HG03354 (cell line): ENCODE measurements around the gene ZNF92.
"Not testable (repeated sequence)": the region's sequence is repeated elsewhere in the genome, so short reads cannot be mapped to it uniquely, and the experiment has no call there.

Experiments
- ATAC-seq: cut with Tn5 transposase; IDR thresholded peaks from one replicate; pipeline ENCODE4 v1.9.1; 2021; ENCODE audit warnings: mild to moderate bottlenecking; ENCODE audit not compliant: unreplicated experiment, poor library complexity, severe bottlenecking

ZNF92 gene

DNA sequence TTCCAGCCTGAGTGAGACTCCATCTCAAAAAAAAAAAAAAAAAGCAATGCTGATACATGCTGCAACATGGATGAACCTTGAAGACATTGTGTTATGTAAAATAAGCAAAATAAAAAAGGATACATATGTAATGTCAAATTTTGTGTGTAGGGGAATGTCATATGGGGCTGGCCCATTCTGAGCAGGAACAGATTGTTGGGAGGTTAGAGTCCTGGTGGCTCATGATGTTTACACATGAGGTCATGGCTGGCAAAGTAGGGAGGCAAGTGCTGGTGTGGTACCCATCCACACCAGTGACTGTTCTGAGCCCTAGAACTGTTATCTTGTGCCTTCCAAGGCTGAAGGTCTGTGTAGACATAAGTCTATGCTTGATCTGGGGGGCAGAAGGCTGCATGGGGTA, 37.6 kb downstream of the ZNF92 start:
- ATAC-seq, result no peak

- no peak for ATAC-seq
Measured at GRCh38 chr7:65422670-65423069, 49.0 kb downstream of the ZNF92 start.

DNA sequence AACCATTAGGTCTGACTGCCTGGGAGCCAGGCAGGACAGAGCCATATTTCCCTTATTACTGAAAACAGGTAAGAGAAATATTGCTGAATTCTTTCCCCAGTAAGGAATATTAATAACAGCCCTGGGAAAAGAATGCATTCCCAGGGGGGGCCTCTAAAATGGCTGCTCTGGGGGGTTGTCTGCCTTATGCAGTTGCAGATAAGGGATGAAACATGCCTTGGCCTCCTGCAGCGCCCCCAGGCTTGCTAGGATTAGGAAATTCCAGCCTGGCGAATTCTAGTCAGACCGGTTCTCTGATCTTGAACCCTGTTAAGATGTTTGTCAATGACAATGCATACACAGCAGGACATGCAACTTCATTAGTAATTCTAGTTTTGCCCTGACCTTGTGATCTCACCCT, 49.6 kb downstream of the ZNF92 start:
- ATAC-seq, result not testable (repeated sequence)

DNA sequence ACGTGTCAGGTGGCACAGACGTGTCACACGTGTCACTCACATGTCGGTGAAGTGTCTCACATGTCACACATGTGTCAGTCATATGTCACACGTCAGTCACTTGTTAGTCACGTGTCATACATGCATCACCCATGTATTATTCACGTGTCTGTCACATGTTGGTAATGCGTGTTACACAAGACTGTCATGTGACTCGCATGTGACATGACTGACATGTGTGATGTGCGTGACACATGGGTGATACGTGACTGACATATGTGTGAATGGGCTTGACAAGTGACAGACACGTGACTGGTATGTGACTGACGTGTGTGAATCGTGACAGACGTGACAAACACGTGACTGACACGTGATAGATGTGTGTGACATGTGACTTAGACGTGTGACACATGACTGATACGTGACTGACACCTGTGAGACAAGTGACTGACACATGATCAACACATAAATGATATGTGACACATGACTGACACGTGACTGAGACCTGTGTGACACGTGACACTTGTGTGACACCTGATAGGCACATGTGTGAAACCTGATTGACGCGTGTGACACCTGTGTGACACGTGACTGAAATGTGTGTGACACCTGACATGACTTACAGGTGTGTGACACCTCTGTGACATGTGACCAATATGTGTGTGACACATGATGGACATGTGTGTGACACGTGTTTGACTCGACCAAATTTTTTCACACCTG, 56.1 kb downstream of the ZNF92 start:
- no peak for ATAC-seq

GRCh38 chr7:65430344-65431186, 56.9 kb downstream of the ZNF92 start:
- no peak for ATAC-seq

DNA sequence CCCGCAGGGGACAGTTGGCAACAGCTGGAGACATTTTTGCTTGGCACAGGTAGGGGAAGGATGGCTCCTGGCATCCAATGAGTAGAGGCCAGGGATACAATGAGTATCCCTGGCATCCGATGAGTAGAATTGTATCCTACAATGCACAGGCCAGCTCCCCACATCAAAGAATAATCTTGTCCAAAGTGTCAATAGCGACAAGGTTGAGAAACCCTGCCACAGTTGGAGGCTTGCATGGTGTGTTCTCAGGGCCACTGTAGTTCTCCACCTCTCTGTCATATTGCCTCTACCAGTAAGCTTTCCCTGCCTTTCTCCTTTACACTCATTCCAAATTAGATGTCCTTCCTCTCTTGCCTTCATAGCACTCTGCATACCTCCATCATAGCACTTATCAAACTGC, 60.7 kb downstream of the ZNF92 start:
- no peak for ATAC-seq

GRCh38 chr7:65436163-65436562, 62.5 kb downstream of the ZNF92 start:
- ATAC-seq, result no peak

DNA sequence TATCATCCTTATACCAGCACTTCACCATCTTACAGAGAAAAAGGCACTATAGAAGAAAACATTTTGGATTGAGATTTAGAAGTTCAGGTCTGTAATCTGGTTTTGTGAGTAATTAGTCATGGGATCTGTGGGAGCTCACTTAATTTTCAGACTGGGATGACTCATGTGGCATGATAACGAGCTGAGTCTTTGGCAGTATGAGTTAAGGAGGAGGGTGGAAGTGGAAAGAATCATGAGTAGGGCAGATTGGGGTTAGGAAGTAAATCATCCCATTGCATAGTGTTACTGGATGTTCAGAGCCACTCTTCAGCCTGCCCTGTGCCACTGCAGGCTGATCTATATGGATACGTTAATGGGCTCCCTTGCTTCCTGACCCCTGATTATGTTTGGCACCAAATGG, 64.9 kb downstream of the ZNF92 start:
- no peak for ATAC-seq

- no peak for ATAC-seq
Measured at GRCh38 chr7:65441010-65441409, 67.4 kb downstream of the ZNF92 start.

DNA sequence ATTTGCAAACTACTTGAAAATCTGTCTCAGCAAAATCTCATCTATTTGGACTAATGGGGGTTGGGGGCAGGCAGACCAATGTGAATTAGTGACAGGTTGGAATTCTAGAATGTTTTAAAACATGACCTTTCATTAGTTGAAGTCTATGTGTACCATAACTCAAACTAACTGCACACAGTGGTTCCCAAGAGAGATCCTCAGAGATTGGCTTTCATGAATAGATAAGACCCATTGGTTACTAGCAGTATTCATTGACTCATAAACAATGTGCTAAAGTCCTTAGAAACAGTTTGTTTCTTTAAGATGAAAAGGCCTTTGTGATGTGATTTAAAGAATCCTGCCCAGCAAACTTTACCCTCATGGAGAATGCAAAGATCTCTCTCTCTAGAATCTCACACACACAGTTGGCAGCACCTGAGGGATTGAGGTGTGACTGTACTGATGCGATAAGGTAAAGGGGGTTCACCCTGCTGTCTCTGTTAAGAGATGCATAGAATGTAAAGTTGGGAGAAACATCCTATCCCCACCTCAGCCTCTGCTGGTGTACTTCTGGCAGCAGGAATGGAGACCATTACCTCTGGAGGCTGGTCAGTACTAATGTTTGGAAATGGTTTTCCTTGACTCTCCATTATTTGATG, 70.7 kb downstream of the ZNF92 start:
- no peak for ATAC-seq

DNA sequence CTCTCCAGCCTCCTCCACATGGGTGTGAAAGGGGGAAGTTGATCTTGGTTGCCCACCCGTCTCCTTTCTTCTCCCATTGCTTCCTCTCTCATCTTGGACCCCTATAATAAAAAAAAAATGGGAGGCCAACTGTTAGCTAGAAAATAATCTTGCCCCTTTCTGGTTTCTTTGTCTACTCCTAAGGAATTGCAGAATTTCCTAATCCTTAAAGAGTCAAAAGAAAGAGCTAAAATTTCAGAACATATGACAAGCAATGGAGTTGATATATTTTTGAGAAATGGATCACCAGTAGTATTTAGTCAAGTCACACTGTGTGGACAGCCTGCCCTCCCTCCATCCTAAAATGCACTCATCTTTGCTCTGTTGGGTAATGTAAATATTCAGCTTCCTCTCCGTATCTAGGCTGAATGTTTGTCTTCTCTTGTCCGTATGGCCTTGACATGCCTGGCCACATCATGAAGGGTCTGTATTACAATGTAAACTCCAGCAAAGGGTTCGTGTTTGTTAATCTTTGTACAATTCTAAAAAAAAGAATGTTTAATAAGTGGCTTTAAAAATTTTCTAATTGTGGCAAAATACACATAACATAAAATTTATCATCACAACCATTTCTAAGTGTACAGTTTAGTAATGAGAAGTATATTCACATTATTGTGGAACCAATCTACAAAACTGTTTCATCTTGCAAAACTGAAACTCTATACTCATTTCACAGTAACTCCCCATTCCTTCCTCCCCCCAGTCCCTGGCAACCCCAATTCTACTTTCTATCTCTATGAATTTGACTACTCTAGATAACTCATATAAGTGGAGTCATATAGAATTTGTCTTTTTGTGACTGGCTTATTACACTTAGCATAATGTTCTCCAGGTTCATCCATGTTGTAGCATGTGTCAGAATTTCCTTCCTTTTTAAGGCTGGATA, 71.5 kb downstream of the ZNF92 start:
- no peak for ATAC-seq

DNA sequence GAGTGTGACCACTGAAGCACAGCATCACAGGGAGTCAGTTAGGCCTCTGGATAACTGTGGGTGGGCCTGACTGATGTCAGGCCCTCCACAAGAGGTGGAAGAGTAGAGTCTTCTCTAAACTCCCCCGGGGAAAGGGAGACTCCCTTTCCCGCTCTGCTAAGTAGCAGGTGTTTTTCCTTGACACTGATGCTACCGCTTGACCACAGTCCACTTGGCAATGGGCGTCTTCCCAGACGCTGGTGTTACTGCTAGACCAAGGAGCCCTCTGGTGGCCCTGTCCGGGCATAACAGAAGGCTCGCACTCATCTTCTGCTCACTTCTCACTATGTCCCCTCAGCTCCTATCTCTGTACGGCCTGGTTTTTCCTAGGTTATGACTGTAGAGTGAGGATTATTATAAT, 73.4 kb downstream of the ZNF92 start:
- not testable (repeated sequence) for ATAC-seq

- no peak for ATAC-seq
Measured at GRCh38 chr7:65448816-65449504, 75.3 kb downstream of the ZNF92 start.

- no peak for ATAC-seq
Measured at GRCh38 chr7:65449505-65449852, 75.8 kb downstream of the ZNF92 start.
